ENCODE data around the gene TLCD4.

The TLCD4 gene, protein sequence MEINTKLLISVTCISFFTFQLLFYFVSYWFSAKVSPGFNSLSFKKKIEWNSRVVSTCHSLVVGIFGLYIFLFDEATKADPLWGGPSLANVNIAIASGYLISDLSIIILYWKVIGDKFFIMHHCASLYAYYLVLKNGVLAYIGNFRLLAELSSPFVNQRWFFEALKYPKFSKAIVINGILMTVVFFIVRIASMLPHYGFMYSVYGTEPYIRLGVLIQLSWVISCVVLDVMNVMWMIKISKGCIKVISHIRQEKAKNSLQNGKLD

DNA sequence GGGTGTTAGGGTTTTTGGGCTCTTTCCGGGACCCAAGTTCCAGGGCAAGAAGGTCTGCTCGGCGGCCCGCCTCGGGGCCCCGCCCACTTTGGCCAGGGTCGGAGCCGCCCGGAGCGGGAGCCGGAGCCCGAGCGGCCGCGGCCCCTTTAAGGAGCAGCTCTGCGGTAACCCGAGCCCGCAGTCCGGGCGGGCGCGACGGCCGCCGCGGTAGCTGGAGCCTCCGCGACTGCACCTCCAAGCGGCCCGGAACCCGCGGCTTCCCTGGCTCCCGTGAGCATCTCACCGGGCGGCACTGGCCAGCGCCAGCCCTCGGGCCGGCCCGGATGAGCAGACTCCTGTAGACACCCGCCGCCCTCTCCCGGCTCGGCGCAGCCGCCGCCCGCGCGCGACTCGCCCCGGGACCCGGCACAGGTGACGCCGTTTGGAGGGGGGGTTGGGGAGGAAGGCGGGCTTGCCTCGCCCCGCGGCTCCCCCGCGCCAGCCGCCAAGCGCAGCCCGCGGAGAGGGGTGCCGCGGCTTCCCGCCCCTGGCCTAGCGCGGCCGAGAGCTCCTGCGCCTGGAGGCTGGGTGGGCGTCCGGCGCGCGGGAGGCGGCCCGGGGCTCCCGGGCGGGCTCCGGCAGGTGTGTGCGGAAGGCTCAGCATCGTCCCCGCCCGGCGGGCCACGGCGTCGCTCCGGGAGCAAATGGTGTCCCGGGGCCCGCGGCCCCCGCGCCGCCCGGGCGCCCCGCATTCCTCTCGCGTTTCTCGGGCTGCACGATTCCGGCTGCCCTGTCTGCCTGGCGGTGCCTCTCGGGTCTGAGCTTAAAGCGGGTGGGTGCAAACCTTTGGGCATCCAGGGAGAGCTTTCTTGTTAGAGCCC, at the start of gene TLCD4:
Gene TLCD4, plus strand, starts transcription at position 149 of the 860 bp plus-strand sequence. CDS start 26,547 bp downstream, outside the sequence.
- H3K4me3 ChIP-seq (ENCODE audit: low read depth in 1 of 2, low read length in 1 of 2): peak within 1 kb of the TSS; percentile 69 to 73
- H3K4me1 ChIP-seq (ENCODE audit: control insufficient read depth in 1 of 2, insufficient read depth in 1 of 2, low read depth in 1 of 2, low read length in 1 of 2): peaks cover 25 to 34% of the 10 kb centered on the region in 2 experiments
- H3K27me3 ChIP-seq: peaks cover 57% of the 10 kb centered on the region
- no peaks in the 10 kb centered on the region for H3K9me3 ChIP-seq
- TF ChIP-seq, protein P1, sequence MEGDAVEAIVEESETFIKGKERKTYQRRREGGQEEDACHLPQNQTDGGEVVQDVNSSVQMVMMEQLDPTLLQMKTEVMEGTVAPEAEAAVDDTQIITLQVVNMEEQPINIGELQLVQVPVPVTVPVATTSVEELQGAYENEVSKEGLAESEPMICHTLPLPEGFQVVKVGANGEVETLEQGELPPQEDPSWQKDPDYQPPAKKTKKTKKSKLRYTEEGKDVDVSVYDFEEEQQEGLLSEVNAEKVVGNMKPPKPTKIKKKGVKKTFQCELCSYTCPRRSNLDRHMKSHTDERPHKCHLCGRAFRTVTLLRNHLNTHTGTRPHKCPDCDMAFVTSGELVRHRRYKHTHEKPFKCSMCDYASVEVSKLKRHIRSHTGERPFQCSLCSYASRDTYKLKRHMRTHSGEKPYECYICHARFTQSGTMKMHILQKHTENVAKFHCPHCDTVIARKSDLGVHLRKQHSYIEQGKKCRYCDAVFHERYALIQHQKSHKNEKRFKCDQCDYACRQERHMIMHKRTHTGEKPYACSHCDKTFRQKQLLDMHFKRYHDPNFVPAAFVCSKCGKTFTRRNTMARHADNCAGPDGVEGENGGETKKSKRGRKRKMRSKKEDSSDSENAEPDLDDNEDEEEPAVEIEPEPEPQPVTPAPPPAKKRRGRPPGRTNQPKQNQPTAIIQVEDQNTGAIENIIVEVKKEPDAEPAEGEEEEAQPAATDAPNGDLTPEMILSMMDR (IDR thresholded peaks at IDR 0.05): no peak
- H3K27ac ChIP-seq: peak within 1 kb of the TSS; percentile 30
- H3K36me3 ChIP-seq: no peaks in the 10 kb centered on the region

DNA sequence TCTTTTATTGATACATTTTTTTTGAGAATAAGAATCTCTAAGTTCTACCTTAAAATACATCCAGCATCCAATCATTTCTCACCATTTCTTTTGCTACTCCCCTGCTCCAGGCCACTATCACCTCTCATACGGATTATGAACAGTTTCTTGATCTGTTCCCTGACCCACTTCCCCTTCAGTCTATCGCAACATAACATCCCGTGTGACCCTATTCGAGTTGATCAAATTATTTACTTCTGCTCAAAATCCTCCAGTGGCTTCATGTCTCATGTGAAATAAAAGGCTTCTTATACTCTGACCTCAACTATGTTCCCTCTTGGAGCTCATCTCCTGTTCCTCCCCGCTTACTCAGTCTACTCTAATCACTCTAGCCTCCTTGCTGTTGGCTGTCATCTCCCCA, 49.6 kb upstream of the TLCD4 start:
- Histone ChIP-seq H3K27me3 (no peaks in the 10 kb centered on the region), H3K4me1 (ENCODE audit: control insufficient read depth in 1 of 2, insufficient read depth in 1 of 2, low read depth in 1 of 2, low read length in 1 of 2) (peaks cover 24 to 28% of the 10 kb centered on the region in 2 experiments), H3K36me3 (no peaks in the 10 kb centered on the region), H3K4me3 (ENCODE audit: low read depth in 1 of 2, low read length in 1 of 2) (no peak overlapping the region), H3K9me3 (no peaks in the 10 kb centered on the region), H3K27ac (peak overlapping the region; percentile 70)
- TF ChIP-seq, protein P1 (IDR thresholded peaks at IDR 0.05): no peak

DNA sequence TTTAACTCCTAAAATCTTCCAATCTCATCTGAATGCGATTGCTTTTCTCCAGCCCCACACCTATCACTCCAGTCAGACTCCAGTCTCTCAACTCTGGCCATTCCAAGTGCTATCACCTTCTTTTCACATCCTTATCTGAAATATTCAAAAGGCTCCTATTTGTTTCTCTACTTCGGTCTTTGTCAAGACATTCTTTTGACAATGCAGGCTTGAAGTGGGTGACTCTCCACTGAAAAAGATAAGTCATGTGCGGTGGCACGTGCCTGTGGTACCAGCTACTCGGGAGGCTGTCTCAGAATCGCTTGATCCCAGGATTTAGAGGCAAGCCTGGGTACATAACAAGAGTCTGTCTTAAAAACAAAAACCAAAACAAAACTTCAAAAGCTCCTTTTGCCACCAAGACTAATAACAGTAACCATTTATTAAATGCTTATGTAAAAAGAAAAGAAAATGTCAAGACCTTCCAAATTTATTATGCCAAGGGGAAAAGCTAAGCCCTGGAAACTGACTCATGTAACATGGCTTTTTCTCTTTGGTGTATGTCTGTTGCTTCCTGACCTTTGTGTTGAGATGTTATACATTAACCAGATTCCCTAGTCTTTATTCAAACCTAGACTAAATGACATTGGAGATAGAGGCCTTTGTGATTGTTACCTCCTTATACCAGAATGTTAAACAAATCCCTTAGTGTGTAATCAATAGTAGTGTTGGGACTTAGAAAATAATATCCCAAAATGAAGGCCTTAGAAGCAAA, 48.0 kb upstream of the TLCD4 start:
- Histone ChIP-seq H3K27ac (no peak overlapping the region), H3K4me1 (ENCODE audit: control insufficient read depth in 1 of 2, insufficient read depth in 1 of 2, low read depth in 1 of 2, low read length in 1 of 2) (peaks cover 27 to 35% of the 10 kb centered on the region in 2 experiments), H3K27me3 (no peaks in the 10 kb centered on the region), H3K36me3 (no peaks in the 10 kb centered on the region), H3K9me3 (no peaks in the 10 kb centered on the region), H3K4me3 (ENCODE audit: low read depth in 1 of 2, low read length in 1 of 2) (no peak overlapping the region)
- TF ChIP-seq, protein P1 (IDR thresholded peaks at IDR 0.05): no peak

DNA sequence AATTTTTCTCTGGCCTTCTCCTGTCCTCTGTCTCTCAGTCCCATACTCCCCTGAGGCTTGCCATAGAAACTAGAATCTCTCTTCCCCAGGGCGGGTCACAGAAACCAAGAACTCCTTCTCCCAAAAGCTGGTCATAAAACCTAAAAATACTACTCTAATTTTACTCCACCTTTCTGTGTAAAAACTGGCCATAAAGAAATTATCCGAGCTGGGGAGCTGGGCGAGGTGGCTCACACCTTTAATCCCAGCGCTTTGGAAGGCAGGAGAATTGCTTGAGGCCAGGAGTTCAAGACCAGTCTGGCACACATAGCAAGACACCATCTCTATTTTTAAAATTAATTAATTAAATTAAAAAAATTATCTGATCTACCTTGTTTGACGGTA, 47.5 kb upstream of the TLCD4 start:
- Histone ChIP-seq H3K4me1 (ENCODE audit: control insufficient read depth in 1 of 2, insufficient read depth in 1 of 2, low read depth in 1 of 2, low read length in 1 of 2) (peaks cover 27 to 35% of the 10 kb centered on the region in 2 experiments), H3K27me3 (no peaks in the 10 kb centered on the region), H3K9me3 (no peaks in the 10 kb centered on the region), H3K4me3 (ENCODE audit: low read depth in 1 of 2, low read length in 1 of 2) (no peak overlapping the region), H3K27ac (no peak overlapping the region), H3K36me3 (no peaks in the 10 kb centered on the region)
- TF ChIP-seq, protein P1 (IDR thresholded peaks at IDR 0.05): no peak

DNA sequence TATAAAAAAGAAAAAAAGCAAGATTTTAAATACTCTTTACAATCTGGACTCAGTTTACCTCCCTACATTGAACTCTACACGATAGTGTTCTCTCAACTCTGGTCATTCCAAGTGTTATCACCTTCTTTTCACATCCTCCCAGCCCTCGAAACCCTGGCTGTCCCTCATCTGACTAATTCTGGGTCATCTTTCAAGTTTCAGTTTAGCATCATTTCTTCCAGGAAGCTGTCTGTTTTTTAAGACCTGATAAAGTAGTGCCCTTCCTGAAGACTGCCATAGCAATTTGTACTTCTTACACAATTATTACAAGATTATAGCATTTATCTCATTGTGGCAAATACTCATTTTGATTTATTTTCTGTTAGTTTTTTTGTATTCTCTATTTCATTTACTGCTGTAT, 45.6 kb upstream of the TLCD4 start:
- Histone ChIP-seq H3K9me3 (no peaks in the 10 kb centered on the region), H3K4me3 (ENCODE audit: low read depth in 1 of 2, low read length in 1 of 2) (no peak overlapping the region), H3K27me3 (peaks cover 13% of the 10 kb centered on the region), H3K36me3 (no peaks in the 10 kb centered on the region), H3K27ac (no peak overlapping the region), H3K4me1 (ENCODE audit: control insufficient read depth in 1 of 2, insufficient read depth in 1 of 2, low read depth in 1 of 2, low read length in 1 of 2) (peaks cover 26 to 31% of the 10 kb centered on the region in 2 experiments)
- TF ChIP-seq, protein P1 (IDR thresholded peaks at IDR 0.05): no peak
